GM21576 (cell line): ENCODE measurements around the gene TRH.
"Not testable (repeated sequence)": the region's sequence is repeated elsewhere in the genome, so short reads cannot be mapped to it uniquely, and the experiment has no call there.

Experiments used
- ATAC-seq: cut with Tn5 transposase; IDR thresholded peaks from one replicate; pipeline ENCODE4 v1.9.1; 2021; ENCODE audit warnings: mild to moderate bottlenecking, moderate library complexity; ENCODE audit not compliant: unreplicated experiment

TRH gene

DNA sequence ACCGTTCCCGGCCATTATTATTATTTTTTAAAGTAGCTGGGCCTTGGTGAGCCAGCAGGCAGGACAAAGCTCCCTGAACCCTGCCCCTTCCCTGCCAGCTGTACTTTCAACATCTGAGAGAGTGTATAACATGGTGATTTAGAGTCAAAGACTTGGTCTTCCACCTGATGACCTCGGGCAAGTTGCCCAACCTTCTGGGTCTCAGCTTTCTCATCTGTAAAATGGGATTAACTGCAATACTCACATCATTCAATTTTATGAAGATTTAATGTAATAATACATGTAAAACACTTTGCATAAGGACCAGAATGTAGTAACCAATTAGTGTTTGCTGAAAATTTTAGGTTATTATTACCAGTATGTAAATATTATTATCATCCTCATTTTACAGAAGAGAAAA lies 11.9 kb upstream of the TRH start:
- no peak for ATAC-seq

DNA sequence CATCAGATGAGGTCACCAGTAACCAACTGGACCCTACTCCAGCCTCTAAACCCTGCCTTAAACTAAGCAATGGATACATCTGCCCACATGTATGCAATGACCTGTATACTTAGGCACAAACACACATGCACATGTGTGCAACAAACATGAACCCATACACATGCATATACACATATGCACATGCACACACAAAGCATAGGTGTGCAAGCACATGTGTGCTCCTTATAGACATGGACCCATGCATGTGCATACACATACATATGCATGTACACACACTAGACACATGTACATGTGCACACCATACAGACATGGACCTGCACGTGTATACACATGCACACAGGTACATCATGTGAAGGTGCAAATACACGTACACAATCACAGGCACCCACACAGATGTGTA lies 8.6 kb upstream of the TRH start:
- no peak for ATAC-seq

GRCh38 chr3:129966876-129967275 lies 7.6 kb upstream of the TRH start:
- ATAC-seq, result no peak

- no peak for ATAC-seq
These were observed 6.8 kb upstream of the TRH start for GRCh38 chr3:129967761-129968160.

GRCh38 chr3:129971351-129972052 lies 3.0 kb upstream of the TRH start:
- ATAC-seq, result no peak

GRCh38 chr3:129972301-129972700 lies 2.2 kb upstream of the TRH start:
- ATAC-seq, result no peak

DNA sequence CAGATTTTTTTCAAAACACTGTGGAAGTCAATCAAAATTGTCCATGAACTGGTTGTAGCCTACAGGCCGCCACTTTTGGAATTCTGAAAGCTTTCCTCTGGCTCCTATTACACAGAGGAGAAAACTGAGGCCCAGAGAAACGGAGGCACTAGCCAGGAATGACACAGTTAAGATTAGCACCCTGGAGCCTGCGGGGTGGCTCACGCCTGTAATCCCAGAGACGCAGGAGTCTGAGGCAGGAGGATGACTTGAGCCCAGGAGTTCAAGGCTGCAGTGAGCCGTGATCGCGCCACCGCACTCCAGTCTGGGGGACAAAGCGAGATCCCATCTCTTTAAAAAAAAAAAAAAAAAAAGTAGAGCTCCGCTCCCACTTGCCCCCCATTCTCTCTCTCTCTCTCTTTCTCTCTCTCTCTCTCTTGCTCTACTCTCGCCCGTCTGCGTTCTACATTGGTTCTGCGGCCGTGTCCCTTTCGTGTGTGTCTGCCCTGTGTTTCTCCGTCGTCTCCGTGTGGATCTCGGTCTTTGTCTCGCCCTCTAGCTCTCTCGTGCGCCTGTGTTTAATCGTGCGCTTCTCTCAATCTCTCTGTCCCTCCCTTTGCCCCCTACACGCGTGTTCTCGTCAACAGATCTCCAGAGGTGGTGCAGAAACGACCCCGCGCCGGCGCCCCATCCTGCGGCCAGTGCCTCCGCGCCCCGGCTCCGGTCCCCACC lies 512 bp upstream of the TRH start:
- no peak for ATAC-seq

DNA sequence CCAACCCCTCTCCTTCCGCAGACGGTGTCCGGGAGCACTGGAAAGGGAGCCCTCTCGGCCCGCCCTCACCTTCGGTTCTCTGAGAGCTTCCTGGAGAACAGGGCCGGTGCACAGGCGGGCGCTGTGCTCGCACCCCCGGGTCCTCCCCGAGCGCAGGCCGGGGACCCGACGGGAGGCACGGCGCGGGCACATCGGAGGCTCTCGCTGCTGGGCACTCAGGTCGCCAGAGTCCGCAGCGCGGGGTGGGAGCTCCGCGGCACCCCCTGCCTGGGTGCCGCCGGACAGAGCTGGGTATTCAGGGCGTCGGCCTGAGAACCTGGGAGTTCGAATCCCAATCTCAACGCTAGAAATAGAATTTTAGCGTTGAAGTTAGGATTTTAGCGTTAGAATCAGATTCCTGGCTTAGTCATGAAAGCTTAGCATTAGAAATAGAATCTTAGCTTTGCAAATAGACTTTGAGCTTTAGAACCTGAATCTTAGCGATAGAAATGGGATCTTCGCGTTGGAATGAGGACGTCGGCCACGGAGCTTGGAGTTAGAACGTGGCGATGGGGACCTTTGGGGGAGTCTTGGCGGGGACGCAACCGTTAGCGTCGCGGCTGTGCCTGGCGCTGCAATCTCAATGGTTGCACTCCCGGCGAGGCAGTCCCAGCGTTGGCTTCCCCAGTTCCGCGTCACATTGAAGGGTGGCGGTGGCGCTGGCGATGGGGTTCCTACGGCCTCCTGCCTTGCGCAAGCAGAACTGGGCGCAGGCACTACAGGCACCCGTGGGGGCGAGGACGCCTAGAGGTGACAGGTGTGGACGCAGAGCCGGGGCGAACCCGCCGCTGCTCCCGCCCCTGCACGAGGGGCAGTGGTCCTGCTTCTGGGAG lies 549 bp downstream of the TRH start:
- no peak for ATAC-seq

GRCh38 chr3:129975705-129976048 lies 1.2 kb downstream of the TRH start:
- ATAC-seq, result no peak

- no peak for ATAC-seq
These were observed 1.8 kb downstream of the TRH start for GRCh38 chr3:129976286-129976685.

DNA sequence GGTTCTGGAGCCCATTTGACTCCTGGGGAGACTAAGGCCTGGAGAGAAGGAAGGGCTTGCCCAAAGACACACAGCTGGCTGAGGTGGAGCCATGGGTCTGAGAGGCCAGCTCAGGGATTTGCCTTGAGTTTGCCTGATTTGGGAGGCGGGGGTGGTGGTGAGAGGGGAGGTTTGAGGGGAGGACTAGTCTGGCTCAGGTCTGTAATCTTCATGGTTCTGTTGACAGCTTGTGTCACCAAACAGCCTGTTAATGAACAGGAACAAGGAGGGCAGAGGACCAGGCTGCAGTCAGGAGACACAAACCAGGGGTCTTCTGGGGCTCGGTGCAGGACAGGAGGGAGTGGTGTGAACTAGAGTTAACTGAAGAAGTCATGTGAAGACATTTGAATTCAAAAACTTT lies 3.6 kb downstream of the TRH start:
- no peak for ATAC-seq

- ATAC-seq, result no peak
These were observed 5.4 kb downstream of the TRH start for GRCh38 chr3:129979905-129980304.

DNA sequence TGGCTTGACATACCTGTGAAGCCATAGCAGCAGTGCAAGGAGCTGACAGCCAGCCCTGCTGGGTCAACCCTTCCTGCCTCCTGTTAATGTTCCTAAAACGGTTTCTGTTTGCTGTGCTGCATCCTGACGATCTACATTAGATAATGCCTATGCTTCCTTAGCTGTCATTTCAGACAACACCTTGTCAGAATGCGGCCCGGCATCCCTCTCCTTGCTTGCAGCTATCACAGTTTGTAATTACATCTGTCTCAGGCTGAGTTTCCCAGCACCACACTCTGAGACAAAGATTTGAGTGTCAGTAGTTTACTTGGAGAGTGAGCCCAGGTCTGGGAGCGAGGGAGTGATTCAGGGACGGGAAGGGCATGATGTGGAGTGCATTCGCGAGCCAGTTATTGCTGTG lies 9.0 kb downstream of the TRH start:
- ATAC-seq, result no peak

GRCh38 chr3:129984125-129984524 lies 9.6 kb downstream of the TRH start:
- ATAC-seq, result no peak

GRCh38 chr3:129985113-129985512 lies 10.6 kb downstream of the TRH start:
- ATAC-seq, result no peak

- no peak for ATAC-seq
These were observed 13.9 kb downstream of the TRH start for GRCh38 chr3:129988429-129988828.

GRCh38 chr3:129989414-129989813 lies 14.9 kb downstream of the TRH start:
- no peak for ATAC-seq

GRCh38 chr3:129992781-129993180 lies 18.3 kb downstream of the TRH start:
- no peak for ATAC-seq

DNA sequence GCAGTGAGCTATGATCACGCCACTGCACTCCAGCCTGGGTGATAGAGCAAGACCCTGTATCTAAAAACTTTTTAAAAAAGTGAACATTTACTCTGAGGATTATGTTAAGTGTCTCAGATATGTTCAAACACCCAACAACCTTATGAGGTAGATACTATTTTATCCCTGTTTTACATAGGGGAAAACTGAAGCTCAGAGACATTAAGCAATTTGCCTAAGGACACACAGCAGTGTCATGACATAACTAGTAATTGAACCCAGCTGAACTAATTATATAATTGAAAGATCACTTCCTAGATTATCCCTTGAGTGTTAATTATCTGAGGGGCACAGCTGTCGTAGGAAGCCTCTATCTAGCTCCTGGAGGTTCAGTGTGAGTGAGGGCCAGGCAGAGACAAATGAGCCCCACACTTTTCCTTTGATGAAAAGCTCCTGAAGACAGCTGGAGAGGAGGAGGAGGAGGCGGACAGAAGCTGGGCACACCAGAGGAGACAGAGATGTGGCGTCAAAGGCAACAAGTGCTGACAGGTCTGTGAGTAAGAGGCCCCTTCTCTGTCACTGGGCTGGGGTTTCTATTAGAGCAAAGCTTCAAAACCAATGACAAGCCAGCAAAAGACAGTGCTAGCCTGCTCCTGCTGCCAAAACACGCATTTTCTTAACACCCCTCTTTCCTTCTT lies 20.5 kb downstream of the TRH start:
- no peak for ATAC-seq

DNA sequence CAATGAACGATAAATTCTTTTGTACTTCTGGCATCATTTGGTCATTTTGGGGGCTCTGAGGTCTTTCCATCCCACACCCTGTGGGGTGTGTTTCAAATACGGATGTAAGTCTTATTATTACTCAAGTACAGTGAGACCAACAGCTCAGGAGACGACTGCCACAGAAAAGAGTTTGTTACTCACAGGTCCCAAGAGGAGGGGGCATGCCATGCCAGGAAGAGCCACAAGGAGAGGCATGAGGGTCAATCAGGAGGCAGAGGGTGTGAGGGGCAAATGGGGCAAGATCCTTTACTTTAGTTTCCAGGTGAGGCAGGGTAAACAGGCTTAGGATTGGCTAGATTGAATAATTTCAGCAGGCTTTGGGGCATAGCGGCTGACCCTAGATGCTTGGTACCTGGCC lies 21.6 kb downstream of the TRH start:
- ATAC-seq, result no peak

- ATAC-seq, result not testable (repeated sequence)
These were observed 24.7 kb downstream of the TRH start for GRCh38 chr3:129999176-129999575.
